Caco-2 (cell line): ENCODE data around the gene GDF11. TPM values are rescaled to one million over a fixed set of nuclear protein-coding genes. Genes with fewer than 3 reads are reported as not detected.

Source experiments
- BruUV-seq: library from RNA; stranded (reverse); fragments of 400-500 nt; replicated peaks from 2 replicates; lab custom pipeline; 2021; lab: Mats Ljungman, UMichigan
- CTCF ChIA-PET: fragments of 300-600 bp; sonication (Branson Sonifier 250); formaldehyde crosslinking; loops from one replicate; lab custom pipeline; 2022; ENCODE audit warnings: antibody characterized with exemption; lab: Charles Lee
- POLR2A ChIA-PET: fragments of 300-600 bp; sonication (Branson Sonifier 250); formaldehyde crosslinking; loops from one replicate; lab custom pipeline; 2022; ENCODE audit warnings: antibody characterized with exemption; lab: Charles Lee
- DNase-seq, 2 experiments: peaks; one replicate each; pipeline versions ENCODE4 v3.0.0 to v3.0.0-alpha.2; 2020 to 2022
- H3K27me3 ChIP-seq: replicated peaks from 2 replicates; pipeline ENCODE4 v1.6.0; 2011; ENCODE audit warnings: low read length; ENCODE audit not compliant: control insufficient read depth, insufficient read depth
- H3K36me3 ChIP-seq: 2 replicates; pipeline ENCODE4 v1.5.1; 2011; ENCODE audit warnings: low read length; ENCODE audit not compliant: control insufficient read depth, insufficient read depth
- H3K4me1 ChIP-seq: fragments of 250-450 bp; sonication (Bioruptor Pico); 2 replicates; pipeline ENCODE4 v1.5.1; 2020; ENCODE audit warnings: mild to moderate bottlenecking
- H3K4me3 ChIP-seq: 2 replicates; pipeline ENCODE4 v1.5.1; 2011; ENCODE audit warnings: low read depth, mild to moderate bottlenecking, control low read depth, low read length
- H3K9me3 ChIP-seq: fragments of 250-450 bp; sonication (Bioruptor Pico); 2 replicates; pipeline ENCODE4 v1.5.1; 2020; ENCODE audit warnings: mild to moderate bottlenecking, moderate library complexity
- H3K27ac Mint-ChIP-seq: one replicate; pipeline ENCODE4 v1.8.0; 2022; ENCODE audit warnings: mixed read lengths; ENCODE audit not compliant: unreplicated experiment
- H3K27me3 Mint-ChIP-seq: one replicate; pipeline ENCODE4 v1.8.0; 2022; ENCODE audit warnings: mixed read lengths; ENCODE audit not compliant: insufficient read depth, unreplicated experiment
- H3K36me3 Mint-ChIP-seq: one replicate; pipeline ENCODE4 v1.8.0; 2022; ENCODE audit warnings: mild to moderate bottlenecking, mixed read lengths; ENCODE audit not compliant: insufficient read depth, unreplicated experiment
- H3K4me1 Mint-ChIP-seq: one replicate; pipeline ENCODE4 v1.8.0; 2022; ENCODE audit warnings: low read depth, mixed read lengths; ENCODE audit not compliant: unreplicated experiment
- H3K4me3 Mint-ChIP-seq: one replicate; pipeline ENCODE4 v1.8.0; 2022; ENCODE audit warnings: mild to moderate bottlenecking, moderate library complexity, mixed read lengths; ENCODE audit not compliant: unreplicated experiment
- H3K9me3 Mint-ChIP-seq: one replicate; pipeline ENCODE4 v1.8.0; 2022; ENCODE audit warnings: mixed read lengths; ENCODE audit not compliant: unreplicated experiment
- CTCF ChIP-seq, 2 experiments: fragments of 200-600 bp in 1 of 2; IDR thresholded peaks; 1 replicate in 1 of 2; 2 replicates in 1 of 2; pipeline versions ENCODE4 v1.5.1 to v1.8.0; 2011 to 2022; ENCODE audit warnings: antibody characterized with exemption in 1 of 2, control low read depth in 1 of 2, inconsistent platforms in 1 of 2, low read depth in 1 of 2, low read length in 1 of 2, mild to moderate bottlenecking in 1 of 2, moderate library complexity in 1 of 2; ENCODE audit not compliant: insufficient read depth in 1 of 2, severe bottlenecking in 1 of 2, unreplicated experiment in 1 of 2
- intact Hi-C: fragments of 100-400 bp; cut with micrococcal nuclease; formaldehyde crosslinking; loops from one replicate; pipeline ENCODE4 v1.10.0; 2022; ENCODE audit not compliant: unreplicated experiment
- total RNA-seq: library from RNA; stranded (reverse); gene quantifications from 2 replicates; pipeline ENCODE4 v1.2.3, GENCODE V29; 2022

GDF11 gene
- total RNA-seq, 1 experiment from 2014 or later: 11.0 TPM

GRCh38 chr12:55698965-55699364, 44.0 kb upstream of the GDF11 start:
- Mint-ChIP-seq H3K27me3 (no peaks in the 10 kb centered on the region), H3K4me1 (peaks cover 11% of the 10 kb centered on the region), H3K36me3 (no peaks in the 10 kb centered on the region), H3K9me3 (no peaks in the 10 kb centered on the region), H3K4me3 (no peak overlapping the region), H3K27ac (no peak overlapping the region)
- no TSS peak for BruUV-seq
- DNase-seq: no peak
- Histone ChIP-seq H3K36me3 (no peaks in the 10 kb centered on the region), H3K27me3 (no peaks in the 10 kb centered on the region), H3K4me3 (no peak overlapping the region), H3K9me3 (no peaks in the 10 kb centered on the region), H3K4me1 (peaks cover 3% of the 10 kb centered on the region)
- CTCF ChIA-PET: interaction anchor here (0.6 to 1.5 kb wide), 2 partner anchors 10 to 17 kb away, joined by 3 to 7 read pairs; a partner anchor contains a TSS
- POLR2A ChIA-PET: no interaction called here
- no peak for TF ChIP-seq CTCF (IDR thresholded peaks at IDR 0.05; ENCODE audit: insufficient read depth in 1 of 2, low read depth in 1 of 2, low read length in 1 of 2, severe bottlenecking in 1 of 2, unreplicated experiment in 1 of 2)
- intact Hi-C loops: no loop called here

- H3K4me1 ChIP-seq: peaks cover 9% of the 10 kb centered on the region
- no peaks in the 10 kb centered on the region for H3K36me3 Mint-ChIP-seq
- no peaks in the 10 kb centered on the region for H3K27me3 ChIP-seq
- no peaks in the 10 kb centered on the region for H3K9me3 Mint-ChIP-seq
- H3K4me3 ChIP-seq: no peak overlapping the region
- H3K4me3 Mint-ChIP-seq: peak overlapping the region; percentile 9
- H3K9me3 ChIP-seq: no peaks in the 10 kb centered on the region
- H3K27me3 Mint-ChIP-seq: no peaks in the 10 kb centered on the region
- no TSS peak for BruUV-seq
- no peaks in the 10 kb centered on the region for H3K36me3 ChIP-seq
- intact Hi-C loops: no loop called here
- no peak overlapping the region for H3K27ac Mint-ChIP-seq
- POLR2A ChIA-PET: no interaction called here
- TF ChIP-seq CTCF (IDR thresholded peaks at IDR 0.05; ENCODE audit: insufficient read depth in 1 of 2, low read depth in 1 of 2, low read length in 1 of 2, severe bottlenecking in 1 of 2, unreplicated experiment in 1 of 2): no peak
- peaks cover 16% of the 10 kb centered on the region for H3K4me1 Mint-ChIP-seq
- CTCF ChIA-PET: interaction anchor here (0.6 to 1.5 kb wide), 2 partner anchors 10 to 18 kb away, joined by 3 to 7 read pairs; a partner anchor contains a TSS
- no peak for DNase-seq
Observed at GRCh38 chr12:55699471-55700055, 43.4 kb upstream of the GDF11 start.

- BruUV-seq: no TSS peak
- Mint-ChIP-seq H3K27ac (no peak overlapping the region), H3K9me3 (no peaks in the 10 kb centered on the region), H3K36me3 (no peaks in the 10 kb centered on the region), H3K27me3 (no peaks in the 10 kb centered on the region), H3K4me3 (peak overlapping the region; percentile 9), H3K4me1 (peaks cover 16% of the 10 kb centered on the region)
- TF ChIP-seq CTCF (IDR thresholded peaks at IDR 0.05; ENCODE audit: insufficient read depth in 1 of 2, low read depth in 1 of 2, low read length in 1 of 2, severe bottlenecking in 1 of 2, unreplicated experiment in 1 of 2): no peak
- H3K4me1 ChIP-seq: peaks cover 18% of the 10 kb centered on the region
- CTCF ChIA-PET: no interaction called here
- H3K27me3 ChIP-seq: no peaks in the 10 kb centered on the region
- no peak for DNase-seq
- H3K4me3 ChIP-seq: no peak overlapping the region
- no peaks in the 10 kb centered on the region for H3K36me3 ChIP-seq
- intact Hi-C loops: no loop called here
- H3K9me3 ChIP-seq: no peaks in the 10 kb centered on the region
- POLR2A ChIA-PET: no interaction called here
Observed at GRCh38 chr12:55700255-55701018, 42.5 kb upstream of the GDF11 start.
